Ishikawa (cell line): ENCODE measurements around the gene FGF1.

ENCODE experiments used
- CEBPB ChIP-seq: IDR thresholded peaks from 2 replicates; pipeline ENCODE4 v1.6.1; 2012
- CREB1 ChIP-seq: IDR thresholded peaks from 2 replicates; pipeline ENCODE4 v1.6.1; 2012; ENCODE audit warnings: low read depth
- EGR1 ChIP-seq: IDR thresholded peaks from 2 replicates; pipeline ENCODE4 v1.6.1; 2012
- EP300 ChIP-seq: IDR thresholded peaks from 2 replicates; pipeline ENCODE4 v1.6.1; 2012; ENCODE audit warnings: borderline replicate concordance
- FOXM1 ChIP-seq: IDR thresholded peaks from 2 replicates; pipeline ENCODE4 v1.6.1; 2012; ENCODE audit warnings: low read depth, borderline replicate concordance
- NFIC ChIP-seq: IDR thresholded peaks from 2 replicates; pipeline ENCODE4 v1.6.1; 2012
- RAD21 ChIP-seq: IDR thresholded peaks from 2 replicates; pipeline ENCODE4 v1.6.1; 2012; ENCODE audit warnings: low read depth
- TAF1 ChIP-seq: IDR thresholded peaks from 2 replicates; pipeline ENCODE4 v1.6.1; 2012; ENCODE audit warnings: low read depth, mild to moderate bottlenecking
- TCF12 ChIP-seq: IDR thresholded peaks from 2 replicates; pipeline ENCODE4 v1.6.1; 2012; ENCODE audit warnings: low read depth
- TEAD4 ChIP-seq: IDR thresholded peaks from 2 replicates; pipeline ENCODE4 v1.6.1; 2012
- YY1 ChIP-seq: IDR thresholded peaks from 2 replicates; pipeline ENCODE4 v1.6.1; 2012; ENCODE audit warnings: low read depth
- ZBTB7A ChIP-seq: IDR thresholded peaks from 2 replicates; pipeline ENCODE4 v1.6.1; 2012; ENCODE audit warnings: low read depth
- TF ChIP-seq, protein P1 (sequence below): IDR thresholded peaks from 2 replicates; pipeline ENCODE4 v1.6.1; 2012
- TF ChIP-seq, protein P2 (sequence below): IDR thresholded peaks from 2 replicates; pipeline ENCODE4 v1.6.1; 2012
- TF ChIP-seq, protein P3 (sequence below): IDR thresholded peaks from 2 replicates; pipeline ENCODE4 v1.6.1; 2012; ENCODE audit warnings: low read depth, mild to moderate bottlenecking

The FGF1 gene

DNA sequence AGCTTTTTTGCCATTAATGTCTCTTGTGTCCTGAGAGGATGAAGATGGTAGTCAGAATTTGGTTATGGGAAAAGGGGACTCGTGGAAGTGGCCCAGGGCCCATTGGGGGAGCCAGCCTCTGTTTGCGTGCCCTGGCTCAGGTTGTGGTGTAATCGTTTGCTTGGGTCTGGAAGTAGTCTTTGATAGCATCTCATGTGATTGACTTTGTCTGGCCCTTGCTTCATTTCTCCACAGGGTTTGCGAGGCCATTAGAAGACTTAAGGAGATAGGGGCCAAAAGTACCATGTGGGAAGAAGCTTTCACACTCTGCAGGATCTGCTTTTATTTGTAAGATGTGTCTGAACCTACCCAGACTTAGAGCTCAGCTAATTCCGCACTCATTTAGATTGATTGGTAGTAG lies 114.5 kb downstream of the FGF1 start:
- TF ChIP-seq YY1, result no peak
- TF ChIP-seq, protein P1, sequence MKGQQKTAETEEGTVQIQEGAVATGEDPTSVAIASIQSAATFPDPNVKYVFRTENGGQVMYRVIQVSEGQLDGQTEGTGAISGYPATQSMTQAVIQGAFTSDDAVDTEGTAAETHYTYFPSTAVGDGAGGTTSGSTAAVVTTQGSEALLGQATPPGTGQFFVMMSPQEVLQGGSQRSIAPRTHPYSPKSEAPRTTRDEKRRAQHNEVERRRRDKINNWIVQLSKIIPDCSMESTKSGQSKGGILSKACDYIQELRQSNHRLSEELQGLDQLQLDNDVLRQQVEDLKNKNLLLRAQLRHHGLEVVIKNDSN, result no peak
- TF ChIP-seq NFIC, result no peak
- no peak for TF ChIP-seq TAF1
- no peak for TF ChIP-seq RAD21
- no peak for TF ChIP-seq ZBTB7A

DNA sequence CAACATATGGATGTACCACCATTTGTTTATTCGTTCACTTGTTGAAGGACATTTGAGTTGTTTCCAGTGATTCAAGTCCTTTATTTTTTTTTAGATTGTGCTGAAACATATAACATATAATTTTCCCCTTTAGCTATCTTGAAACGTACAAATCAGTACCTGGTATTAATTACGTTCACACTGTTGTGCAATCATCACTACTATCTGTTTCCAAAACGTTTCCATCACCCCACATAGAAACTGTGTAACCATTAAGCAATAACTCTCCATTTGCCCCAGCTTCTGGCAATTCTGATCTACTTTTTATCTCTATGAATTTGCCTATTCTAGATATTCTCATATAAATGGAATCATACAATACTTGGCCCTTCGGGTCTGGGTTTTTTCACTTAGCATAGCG lies 116.0 kb downstream of the FGF1 start:
- TF ChIP-seq FOXM1 (no peak), TEAD4 (no peak)

DNA sequence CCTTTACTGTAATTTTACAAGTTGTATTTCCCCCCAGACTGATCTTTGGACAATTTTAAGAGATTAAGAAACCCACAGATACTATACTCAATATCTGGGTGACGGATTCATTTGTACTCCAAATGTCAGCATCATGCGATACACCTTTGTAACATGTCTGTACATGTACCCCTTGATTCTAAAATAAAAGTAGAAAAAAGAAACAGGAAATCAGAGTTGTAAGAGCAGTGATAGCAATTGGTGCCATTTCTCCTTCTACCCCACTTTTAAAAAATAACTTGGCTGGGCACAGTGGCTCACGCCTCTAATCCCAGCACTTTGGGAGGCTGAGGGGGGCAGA lies 116.9 kb downstream of the FGF1 start:
- no peak for TF ChIP-seq TEAD4
- no peak for TF ChIP-seq NFIC
- TF ChIP-seq YY1, result no peak
- TF ChIP-seq TAF1, result no peak
- TF ChIP-seq, protein P1, result no peak
- TF ChIP-seq RAD21, result no peak
- no peak for TF ChIP-seq EP300
- TF ChIP-seq ZBTB7A, result no peak
- TF ChIP-seq, protein P2, sequence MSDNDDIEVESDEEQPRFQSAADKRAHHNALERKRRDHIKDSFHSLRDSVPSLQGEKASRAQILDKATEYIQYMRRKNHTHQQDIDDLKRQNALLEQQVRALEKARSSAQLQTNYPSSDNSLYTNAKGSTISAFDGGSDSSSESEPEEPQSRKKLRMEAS, result no peak
- no peak for TF ChIP-seq CREB1
- no peak for TF ChIP-seq FOXM1
- no peak for TF ChIP-seq EGR1
- no peak for TF ChIP-seq TCF12
- TF ChIP-seq, protein P3, sequence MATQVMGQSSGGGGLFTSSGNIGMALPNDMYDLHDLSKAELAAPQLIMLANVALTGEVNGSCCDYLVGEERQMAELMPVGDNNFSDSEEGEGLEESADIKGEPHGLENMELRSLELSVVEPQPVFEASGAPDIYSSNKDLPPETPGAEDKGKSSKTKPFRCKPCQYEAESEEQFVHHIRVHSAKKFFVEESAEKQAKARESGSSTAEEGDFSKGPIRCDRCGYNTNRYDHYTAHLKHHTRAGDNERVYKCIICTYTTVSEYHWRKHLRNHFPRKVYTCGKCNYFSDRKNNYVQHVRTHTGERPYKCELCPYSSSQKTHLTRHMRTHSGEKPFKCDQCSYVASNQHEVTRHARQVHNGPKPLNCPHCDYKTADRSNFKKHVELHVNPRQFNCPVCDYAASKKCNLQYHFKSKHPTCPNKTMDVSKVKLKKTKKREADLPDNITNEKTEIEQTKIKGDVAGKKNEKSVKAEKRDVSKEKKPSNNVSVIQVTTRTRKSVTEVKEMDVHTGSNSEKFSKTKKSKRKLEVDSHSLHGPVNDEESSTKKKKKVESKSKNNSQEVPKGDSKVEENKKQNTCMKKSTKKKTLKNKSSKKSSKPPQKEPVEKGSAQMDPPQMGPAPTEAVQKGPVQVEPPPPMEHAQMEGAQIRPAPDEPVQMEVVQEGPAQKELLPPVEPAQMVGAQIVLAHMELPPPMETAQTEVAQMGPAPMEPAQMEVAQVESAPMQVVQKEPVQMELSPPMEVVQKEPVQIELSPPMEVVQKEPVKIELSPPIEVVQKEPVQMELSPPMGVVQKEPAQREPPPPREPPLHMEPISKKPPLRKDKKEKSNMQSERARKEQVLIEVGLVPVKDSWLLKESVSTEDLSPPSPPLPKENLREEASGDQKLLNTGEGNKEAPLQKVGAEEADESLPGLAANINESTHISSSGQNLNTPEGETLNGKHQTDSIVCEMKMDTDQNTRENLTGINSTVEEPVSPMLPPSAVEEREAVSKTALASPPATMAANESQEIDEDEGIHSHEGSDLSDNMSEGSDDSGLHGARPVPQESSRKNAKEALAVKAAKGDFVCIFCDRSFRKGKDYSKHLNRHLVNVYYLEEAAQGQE, result no peak
- no peak for TF ChIP-seq CEBPB

DNA sequence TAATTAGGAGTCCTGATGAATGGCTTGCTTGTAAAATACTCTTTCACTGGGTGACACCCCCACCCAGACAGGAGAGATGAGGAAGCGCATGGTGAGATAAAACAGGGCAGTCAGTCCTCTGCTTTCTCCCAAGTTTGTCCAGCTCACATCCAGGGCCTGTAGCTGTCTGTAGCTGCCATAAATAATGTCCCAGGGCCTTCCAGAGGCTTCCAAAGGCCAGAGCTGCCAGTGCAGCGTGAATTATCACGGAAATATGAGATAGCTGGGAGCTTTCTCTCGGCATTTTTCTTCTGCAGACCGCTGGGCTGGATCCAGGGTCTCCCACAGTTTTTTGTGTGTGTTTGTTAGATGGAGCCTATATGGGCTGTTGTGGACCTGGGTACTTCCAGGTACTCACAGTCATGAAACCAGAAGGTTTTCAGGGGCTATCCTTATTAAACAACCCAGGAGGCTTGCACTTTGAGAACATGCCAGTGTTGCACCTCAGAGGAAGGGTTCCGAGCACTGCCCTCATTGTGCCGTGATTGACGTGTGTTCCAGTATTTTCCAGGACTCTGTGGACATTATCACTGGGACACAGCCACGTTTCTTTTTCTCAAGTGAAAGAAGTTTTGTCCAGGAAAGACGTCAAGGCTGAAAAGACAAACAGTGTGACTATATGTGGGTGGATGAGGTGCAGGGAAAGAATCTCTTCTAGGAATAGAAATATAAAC lies 117.5 kb downstream of the FGF1 start:
- no peak for TF ChIP-seq TAF1
- no peak for TF ChIP-seq YY1
- TF ChIP-seq TCF12, result no peak
- no peak for TF ChIP-seq RAD21
- TF ChIP-seq, protein P2, result no peak

DNA sequence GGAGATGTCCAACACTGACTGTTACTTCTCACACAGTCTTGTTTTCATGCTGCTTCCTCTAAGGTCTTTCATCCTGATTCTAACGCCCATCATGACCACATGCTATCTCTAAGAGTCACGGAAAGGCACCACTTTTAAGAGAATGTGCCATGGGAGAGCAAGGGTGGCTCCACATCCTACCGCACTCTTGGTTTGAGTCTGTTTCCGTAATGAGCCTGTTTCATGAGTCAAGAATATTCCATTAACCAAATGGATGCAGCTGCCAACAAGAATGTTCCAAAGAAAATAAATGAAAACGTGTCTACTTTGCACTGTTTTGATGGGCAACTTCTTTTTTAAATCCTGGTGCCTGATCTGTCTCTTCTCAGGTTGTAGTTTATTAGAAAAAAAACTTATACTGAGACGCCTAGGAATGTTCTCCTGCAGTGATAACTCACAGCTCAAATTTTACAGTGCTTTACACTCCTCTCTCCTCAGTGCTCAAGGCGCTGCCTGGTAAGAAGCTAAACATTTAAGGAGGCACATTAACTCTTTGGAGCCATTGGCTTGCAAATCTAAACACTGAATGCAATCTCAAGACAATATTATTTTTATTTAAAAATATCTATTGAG lies 124.3 kb downstream of the FGF1 start:
- no peak for TF ChIP-seq YY1
- no peak for TF ChIP-seq CREB1
- TF ChIP-seq, protein P1, result no peak
- TF ChIP-seq, protein P3, result no peak
- no peak for TF ChIP-seq NFIC
- no peak for TF ChIP-seq TCF12
- TF ChIP-seq TAF1, result no peak
- TF ChIP-seq RAD21, result no peak
- TF ChIP-seq EGR1, result no peak
- no peak for TF ChIP-seq TEAD4
- TF ChIP-seq, protein P2, result no peak
- TF ChIP-seq FOXM1, result no peak
- no peak for TF ChIP-seq CEBPB
- no peak for TF ChIP-seq ZBTB7A
